ENCODE data around the gene NELL1.

NELL1 gene

GRCh38 chr11:20715464-20715863 is 46.1 kb downstream of the NELL1 start:
- Mint-ChIP-seq H3K4me3 (no peak overlapping the region), H3K36me3 (peaks cover 2% of the 10 kb centered on the region), H3K4me1 (no peaks in the 10 kb centered on the region), H3K27ac (no peak overlapping the region), H3K27me3 (peaks cover 1% of the 10 kb centered on the region), H3K9me3 (no peaks in the 10 kb centered on the region)

GRCh38 chr11:20715931-20716330 is 46.5 kb downstream of the NELL1 start:
- H3K27ac Mint-ChIP-seq: no peak overlapping the region
- H3K27me3 Mint-ChIP-seq: peaks cover 2% of the 10 kb centered on the region

GRCh38 chr11:20719821-20720220 is 50.4 kb downstream of the NELL1 start:
- peaks cover 2% of the 10 kb centered on the region for H3K27me3 Mint-ChIP-seq
- H3K9me3 Mint-ChIP-seq: peaks cover 5% of the 10 kb centered on the region
- H3K4me1 Mint-ChIP-seq: no peaks in the 10 kb centered on the region
- no peak overlapping the region for H3K27ac Mint-ChIP-seq
- no peak overlapping the region for H3K4me3 Mint-ChIP-seq
- H3K36me3 Mint-ChIP-seq: no peaks in the 10 kb centered on the region

More at GRCh38 chr11:20715931-20716330, 46.5 kb downstream of the NELL1 start:
- H3K9me3 Mint-ChIP-seq: no peaks in the 10 kb centered on the region
- H3K4me3 Mint-ChIP-seq: no peak overlapping the region
- H3K36me3 Mint-ChIP-seq: peaks cover 2% of the 10 kb centered on the region
- no peaks in the 10 kb centered on the region for H3K4me1 Mint-ChIP-seq

GRCh38 chr11:20723366-20723765 is 54.0 kb downstream of the NELL1 start:
- H3K9me3 Mint-ChIP-seq: peaks cover 10% of the 10 kb centered on the region
- H3K4me3 Mint-ChIP-seq: no peak overlapping the region
- H3K36me3 Mint-ChIP-seq: no peaks in the 10 kb centered on the region
- H3K27ac Mint-ChIP-seq: no peak overlapping the region
- H3K4me1 Mint-ChIP-seq: no peaks in the 10 kb centered on the region
- H3K27me3 Mint-ChIP-seq: peaks cover 2% of the 10 kb centered on the region

GRCh38 chr11:20729597-20730105 is 60.3 kb downstream of the NELL1 start:
- no peak overlapping the region for H3K27ac Mint-ChIP-seq
- no peaks in the 10 kb centered on the region for H3K4me1 Mint-ChIP-seq
- H3K9me3 Mint-ChIP-seq: peaks cover 9% of the 10 kb centered on the region

GRCh38 chr11:20731676-20732215 is 62.4 kb downstream of the NELL1 start:
- no peak overlapping the region for H3K4me3 Mint-ChIP-seq
- H3K27ac Mint-ChIP-seq: no peak overlapping the region
- H3K9me3 Mint-ChIP-seq: peaks cover 9% of the 10 kb centered on the region
- H3K36me3 Mint-ChIP-seq: no peaks in the 10 kb centered on the region
- H3K4me1 Mint-ChIP-seq: no peaks in the 10 kb centered on the region
- H3K27me3 Mint-ChIP-seq: no peaks in the 10 kb centered on the region

More at GRCh38 chr11:20729597-20730105, 60.3 kb downstream of the NELL1 start:
- no peaks in the 10 kb centered on the region for H3K27me3 Mint-ChIP-seq
- H3K36me3 Mint-ChIP-seq: no peaks in the 10 kb centered on the region
- no peak overlapping the region for H3K4me3 Mint-ChIP-seq

- Mint-ChIP-seq H3K36me3 (no peaks in the 10 kb centered on the region), H3K9me3 (no peaks in the 10 kb centered on the region), H3K27ac (no peak overlapping the region), H3K4me1 (no peaks in the 10 kb centered on the region), H3K27me3 (no peaks in the 10 kb centered on the region), H3K4me3 (no peak overlapping the region)
Measured at GRCh38 chr11:20739107-20739506, 69.7 kb downstream of the NELL1 start.

- no peak overlapping the region for H3K27ac Mint-ChIP-seq
- no peaks in the 10 kb centered on the region for H3K36me3 Mint-ChIP-seq
- no peaks in the 10 kb centered on the region for H3K9me3 Mint-ChIP-seq
- H3K4me3 Mint-ChIP-seq: no peak overlapping the region
- H3K4me1 Mint-ChIP-seq: no peaks in the 10 kb centered on the region
- H3K27me3 Mint-ChIP-seq: no peaks in the 10 kb centered on the region
Measured at GRCh38 chr11:20739577-20739976, 70.2 kb downstream of the NELL1 start.

- Mint-ChIP-seq H3K9me3 (peaks cover 5% of the 10 kb centered on the region), H3K27me3 (no peaks in the 10 kb centered on the region), H3K4me3 (no peak overlapping the region), H3K27ac (no peak overlapping the region), H3K36me3 (no peaks in the 10 kb centered on the region), H3K4me1 (no peaks in the 10 kb centered on the region)
Measured at GRCh38 chr11:20754933-20755332, 85.5 kb downstream of the NELL1 start.

- Mint-ChIP-seq H3K27ac (no peak overlapping the region), H3K36me3 (no peaks in the 10 kb centered on the region), H3K4me1 (no peaks in the 10 kb centered on the region), H3K27me3 (no peaks in the 10 kb centered on the region), H3K9me3 (peaks cover 5% of the 10 kb centered on the region), H3K4me3 (no peak overlapping the region)
Measured at GRCh38 chr11:20759541-20759940, 90.2 kb downstream of the NELL1 start.

- Mint-ChIP-seq H3K9me3 (peaks cover 5% of the 10 kb centered on the region), H3K36me3 (no peaks in the 10 kb centered on the region), H3K4me1 (no peaks in the 10 kb centered on the region), H3K27ac (no peak overlapping the region), H3K4me3 (no peak overlapping the region), H3K27me3 (no peaks in the 10 kb centered on the region)
Measured at GRCh38 chr11:20760811-20761210, 91.4 kb downstream of the NELL1 start.

GRCh38 chr11:20762116-20762844 is 92.9 kb downstream of the NELL1 start:
- Mint-ChIP-seq H3K27ac (no peak overlapping the region), H3K4me3 (no peak overlapping the region), H3K27me3 (no peaks in the 10 kb centered on the region), H3K4me1 (no peaks in the 10 kb centered on the region), H3K9me3 (peaks cover 5% of the 10 kb centered on the region), H3K36me3 (no peaks in the 10 kb centered on the region)

- Mint-ChIP-seq H3K4me1 (no peaks in the 10 kb centered on the region), H3K9me3 (peaks cover 5% of the 10 kb centered on the region), H3K4me3 (no peak overlapping the region), H3K36me3 (no peaks in the 10 kb centered on the region), H3K27ac (no peak overlapping the region), H3K27me3 (no peaks in the 10 kb centered on the region)
Measured at GRCh38 chr11:20762980-20763379, 93.6 kb downstream of the NELL1 start.

- H3K9me3 Mint-ChIP-seq: no peaks in the 10 kb centered on the region
- H3K4me1 Mint-ChIP-seq: no peaks in the 10 kb centered on the region
- H3K36me3 Mint-ChIP-seq: no peaks in the 10 kb centered on the region
- no peak overlapping the region for H3K4me3 Mint-ChIP-seq
- H3K27ac Mint-ChIP-seq: no peak overlapping the region
- peaks cover 2% of the 10 kb centered on the region for H3K27me3 Mint-ChIP-seq
Measured at GRCh38 chr11:20770414-20770946, 101.1 kb downstream of the NELL1 start.

- no peak overlapping the region for H3K4me3 Mint-ChIP-seq
- no peaks in the 10 kb centered on the region for H3K4me1 Mint-ChIP-seq
- no peaks in the 10 kb centered on the region for H3K36me3 Mint-ChIP-seq
- H3K27me3 Mint-ChIP-seq: peaks cover 2% of the 10 kb centered on the region
- H3K9me3 Mint-ChIP-seq: no peaks in the 10 kb centered on the region
- no peak overlapping the region for H3K27ac Mint-ChIP-seq
Measured at GRCh38 chr11:20771026-20771425, 101.6 kb downstream of the NELL1 start.

- H3K9me3 Mint-ChIP-seq: no peaks in the 10 kb centered on the region
- H3K27me3 Mint-ChIP-seq: peaks cover 2% of the 10 kb centered on the region
- H3K4me3 Mint-ChIP-seq: no peak overlapping the region
- no peaks in the 10 kb centered on the region for H3K4me1 Mint-ChIP-seq
- H3K36me3 Mint-ChIP-seq: no peaks in the 10 kb centered on the region
- H3K27ac Mint-ChIP-seq: no peak overlapping the region
Measured at GRCh38 chr11:20771681-20772080, 102.3 kb downstream of the NELL1 start.

Measured in activated naive CD4-positive, alpha-beta T cell treated with anti-CD3 and anti-CD28 coated beads, Interleukin-2, amount 50 U/mL, for 24 hours (primary cell).